Mammary microvascular endothelial cell (primary cell): Measurements from ENCODE around the gene PADI6. TPM values are rescaled to one million over a fixed set of nuclear protein-coding genes. Genes with fewer than 3 reads are reported as not detected.

Experiments used
- total RNA-seq: library from RNA; depleted of rRNA; stranded (reverse); fragments of >200 nt; gene quantifications from 2 replicates; pipeline ENCODE4 v1.2.3, GENCODE V29; 2015

The PADI6 gene
- total RNA-seq: not detected in 2 replicates

DNA sequence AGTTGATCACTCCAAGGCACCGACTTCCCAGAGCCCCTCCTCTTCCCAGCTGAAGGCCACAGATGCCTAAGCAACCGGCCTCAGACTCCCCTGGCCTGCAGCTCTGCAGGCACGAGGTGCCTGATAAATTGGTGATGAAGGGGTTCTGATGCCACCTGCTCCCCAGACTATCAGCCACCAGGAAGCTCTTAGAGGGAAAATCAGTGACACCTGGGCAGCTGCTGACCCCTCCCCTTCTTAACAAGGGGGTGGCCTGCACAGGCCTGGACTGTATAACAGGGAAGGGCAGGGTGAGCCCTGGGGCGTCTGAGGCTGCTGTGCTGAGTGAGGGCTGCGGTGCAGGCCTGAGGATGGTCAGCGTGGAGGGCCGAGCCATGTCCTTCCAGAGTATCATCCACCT lies at the start of gene PADI6:
Gene PADI6, plus strand, starts transcription at position 301 of the 400 bp plus-strand sequence. Its CDS starts 50 bp downstream, at position 351.

DNA sequence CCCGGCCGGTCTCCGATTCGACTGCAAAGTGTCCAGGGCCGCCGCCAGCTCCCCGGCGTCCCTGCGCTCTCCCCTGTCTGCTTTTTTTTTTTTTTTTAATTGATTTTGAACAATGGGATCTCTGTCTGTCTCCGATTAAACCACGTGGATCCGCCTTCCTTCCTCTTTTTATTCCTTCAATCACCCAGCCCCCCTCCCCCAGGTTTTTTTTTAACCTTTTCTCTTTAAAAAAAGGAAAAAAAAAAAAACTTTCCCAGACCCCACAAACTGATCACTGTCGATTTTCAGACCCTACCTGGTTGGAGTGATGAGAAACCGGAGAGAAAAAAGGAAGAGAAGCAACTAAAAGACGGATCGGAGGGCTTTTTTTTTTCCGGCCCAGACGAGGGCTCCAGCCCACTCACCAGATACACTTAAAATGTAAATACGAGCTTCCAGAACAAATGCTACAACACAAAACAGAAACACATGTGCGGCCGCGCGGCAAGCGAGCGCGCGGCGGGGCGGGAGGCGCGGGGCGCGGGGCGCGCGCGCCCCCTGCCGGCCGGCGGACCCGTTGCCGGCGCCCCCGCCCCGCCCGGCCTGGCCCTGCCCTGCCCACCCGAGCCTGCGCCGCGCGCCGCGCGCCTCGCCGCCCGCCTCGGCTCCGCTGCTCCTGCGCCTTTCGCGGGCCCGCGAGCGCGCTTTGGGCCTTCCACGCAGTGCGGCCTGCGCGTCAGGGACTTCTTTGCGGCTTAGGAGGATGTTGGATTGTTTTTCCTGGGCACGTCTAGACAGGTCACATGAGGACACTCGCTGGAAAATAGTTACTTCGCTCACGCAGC lies 67.5 kb downstream of the PADI6 start, which contains the start of gene RCC2:
Gene RCC2, minus strand, starts transcription at position 428 of the 824 bp plus-strand sequence. CDS start 1,163 bp downstream, outside the sequence.

Other genes starting within 250 kb of the PADI6 start
- gene PADI1, start 167.1 kb upstream of the PADI6 start, total RNA-seq: 0.05 TPM in 1 of 2 replicates, not detected in the other
- gene PADI3, start 123.1 kb upstream of the PADI6 start, total RNA-seq: not detected in 2 replicates
- not detected in 2 replicates for gene PADI4, start 64.0 kb upstream of the PADI6 start, total RNA-seq
- 65.0 and 67.2 TPM in 2 replicates for gene RCC2, start 67.5 kb downstream of the PADI6 start, total RNA-seq
- gene ARHGEF10L, start 167.5 kb downstream of the PADI6 start, total RNA-seq: 0.47 and 1.5 TPM in 2 replicates